GM10266 (cell line): Measurements from ENCODE around the gene CDK10.
A peak's percentile ranks its signal among the peaks of the same experiment; 100 is the strongest.

ENCODE experiments used
- DNase-seq: peaks from one replicate; pipeline ENCODE4 v3.0.0; 2012; ENCODE audit errors: extremely low spot score
- TF ChIP-seq, protein P1 (sequence below): IDR thresholded peaks from 2 replicates; pipeline ENCODE4 v1.5.1; 2012; ENCODE audit warnings: mild to moderate bottlenecking, low read depth; ENCODE audit not compliant: control insufficient read depth, insufficient read depth; ENCODE audit errors: missing control alignments

CDK10 gene

DNA sequence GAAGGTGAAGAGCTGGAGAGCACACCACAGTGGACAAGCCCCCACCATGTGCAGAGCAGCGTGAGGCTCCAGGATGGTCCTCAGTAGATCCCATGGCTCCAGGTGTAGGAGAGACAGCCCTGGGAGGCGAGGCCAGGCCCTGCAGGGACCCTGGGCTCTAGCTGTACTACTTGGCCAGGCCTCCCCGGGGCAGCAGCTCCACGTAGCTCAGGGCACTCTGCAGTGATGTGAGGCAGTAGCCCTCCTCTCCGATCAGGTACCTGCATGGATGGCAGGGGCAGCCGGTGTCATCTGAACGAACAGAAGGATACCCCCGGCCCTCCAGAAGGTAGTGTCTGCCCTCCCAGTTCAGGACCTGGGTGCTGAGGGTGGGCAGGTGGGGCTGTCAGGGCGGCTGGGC is 21.2 kb downstream of the CDK10 start:
- TF ChIP-seq, protein P1, sequence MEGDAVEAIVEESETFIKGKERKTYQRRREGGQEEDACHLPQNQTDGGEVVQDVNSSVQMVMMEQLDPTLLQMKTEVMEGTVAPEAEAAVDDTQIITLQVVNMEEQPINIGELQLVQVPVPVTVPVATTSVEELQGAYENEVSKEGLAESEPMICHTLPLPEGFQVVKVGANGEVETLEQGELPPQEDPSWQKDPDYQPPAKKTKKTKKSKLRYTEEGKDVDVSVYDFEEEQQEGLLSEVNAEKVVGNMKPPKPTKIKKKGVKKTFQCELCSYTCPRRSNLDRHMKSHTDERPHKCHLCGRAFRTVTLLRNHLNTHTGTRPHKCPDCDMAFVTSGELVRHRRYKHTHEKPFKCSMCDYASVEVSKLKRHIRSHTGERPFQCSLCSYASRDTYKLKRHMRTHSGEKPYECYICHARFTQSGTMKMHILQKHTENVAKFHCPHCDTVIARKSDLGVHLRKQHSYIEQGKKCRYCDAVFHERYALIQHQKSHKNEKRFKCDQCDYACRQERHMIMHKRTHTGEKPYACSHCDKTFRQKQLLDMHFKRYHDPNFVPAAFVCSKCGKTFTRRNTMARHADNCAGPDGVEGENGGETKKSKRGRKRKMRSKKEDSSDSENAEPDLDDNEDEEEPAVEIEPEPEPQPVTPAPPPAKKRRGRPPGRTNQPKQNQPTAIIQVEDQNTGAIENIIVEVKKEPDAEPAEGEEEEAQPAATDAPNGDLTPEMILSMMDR = no peak
- DNase-seq = no peak

DNA sequence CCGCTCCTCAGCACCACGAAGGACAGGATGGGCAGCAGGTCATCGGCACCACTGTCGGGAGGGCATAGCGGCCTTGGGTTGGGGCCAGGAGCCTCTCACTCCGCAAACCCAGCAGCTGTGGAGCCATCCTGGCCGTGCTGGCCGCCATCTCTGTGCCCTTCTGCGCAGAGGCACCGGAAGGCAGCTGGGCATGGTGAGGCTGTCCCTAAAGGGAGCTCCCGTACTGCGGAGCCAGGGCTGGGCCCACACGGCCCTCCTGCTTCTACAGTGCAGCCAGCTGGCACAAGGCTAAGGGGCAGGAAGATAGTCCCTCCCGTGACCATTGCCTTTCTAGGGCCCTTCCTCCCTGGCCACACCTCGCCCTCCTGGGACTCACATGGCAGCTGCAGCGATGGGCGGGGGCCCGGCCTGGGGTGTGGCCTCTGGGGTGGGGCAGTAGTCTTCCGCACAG is 22.0 kb downstream of the CDK10 start:
- no peak for DNase-seq
- TF ChIP-seq, protein P1 = no peak

DNA sequence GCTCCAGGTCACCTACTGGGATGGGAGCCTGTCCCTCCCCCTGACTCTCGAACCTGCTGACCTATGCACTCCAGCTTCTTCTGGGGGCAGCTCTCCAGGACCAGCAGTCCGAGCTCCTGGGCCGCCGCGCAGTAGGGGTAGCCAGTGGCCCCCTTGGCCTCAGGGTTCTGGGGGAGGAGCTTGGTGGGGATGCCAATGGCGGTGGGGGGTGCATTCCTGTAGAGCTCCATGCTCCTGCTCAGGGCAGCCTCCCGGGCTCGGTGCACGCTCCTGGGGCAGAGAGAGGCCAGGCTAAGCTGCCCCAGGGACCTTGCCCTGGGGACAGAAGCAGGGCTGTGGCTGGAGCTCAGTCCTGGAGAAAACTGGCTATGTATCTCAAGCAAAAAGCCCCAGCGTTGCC is 22.7 kb downstream of the CDK10 start:
- DNase-seq = no peak
- TF ChIP-seq, protein P1 = no peak

DNA sequence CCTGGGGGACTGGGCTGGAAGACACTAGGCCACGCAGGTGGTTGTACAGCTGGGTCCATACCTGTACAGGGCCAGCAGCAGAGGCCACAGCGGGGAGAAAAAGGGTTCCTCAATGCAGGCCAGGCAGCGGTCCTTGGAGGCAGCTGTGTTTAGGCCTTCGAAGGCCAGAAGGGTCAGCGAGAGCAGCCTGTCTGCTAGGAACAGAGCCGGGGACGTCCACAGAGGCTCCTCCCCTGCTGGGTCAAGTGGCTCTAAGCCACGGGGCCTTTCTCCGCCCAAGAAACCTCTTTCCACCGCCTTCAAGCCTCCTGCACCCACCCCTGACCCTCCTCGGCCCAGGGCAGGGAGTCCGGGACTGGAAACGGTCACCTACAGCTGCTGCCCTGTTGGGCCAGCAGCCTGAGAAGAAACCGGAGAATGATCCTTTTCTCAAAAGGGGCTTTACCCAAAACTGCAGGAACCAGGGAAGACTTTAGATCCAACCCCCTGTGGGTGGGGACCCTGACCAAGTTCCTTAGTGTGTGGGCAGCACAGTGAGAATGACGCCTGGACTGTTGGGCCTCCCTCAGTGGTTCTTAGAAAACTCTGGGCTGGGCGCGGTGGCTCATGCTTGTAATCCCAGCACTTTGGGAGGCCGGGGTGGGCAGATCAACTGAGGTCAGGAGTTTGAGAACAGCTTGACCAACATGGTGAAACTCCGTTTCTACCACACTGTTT is 23.4 kb downstream of the CDK10 start:
- TF ChIP-seq, protein P1 = no peak
- no peak for DNase-seq

DNA sequence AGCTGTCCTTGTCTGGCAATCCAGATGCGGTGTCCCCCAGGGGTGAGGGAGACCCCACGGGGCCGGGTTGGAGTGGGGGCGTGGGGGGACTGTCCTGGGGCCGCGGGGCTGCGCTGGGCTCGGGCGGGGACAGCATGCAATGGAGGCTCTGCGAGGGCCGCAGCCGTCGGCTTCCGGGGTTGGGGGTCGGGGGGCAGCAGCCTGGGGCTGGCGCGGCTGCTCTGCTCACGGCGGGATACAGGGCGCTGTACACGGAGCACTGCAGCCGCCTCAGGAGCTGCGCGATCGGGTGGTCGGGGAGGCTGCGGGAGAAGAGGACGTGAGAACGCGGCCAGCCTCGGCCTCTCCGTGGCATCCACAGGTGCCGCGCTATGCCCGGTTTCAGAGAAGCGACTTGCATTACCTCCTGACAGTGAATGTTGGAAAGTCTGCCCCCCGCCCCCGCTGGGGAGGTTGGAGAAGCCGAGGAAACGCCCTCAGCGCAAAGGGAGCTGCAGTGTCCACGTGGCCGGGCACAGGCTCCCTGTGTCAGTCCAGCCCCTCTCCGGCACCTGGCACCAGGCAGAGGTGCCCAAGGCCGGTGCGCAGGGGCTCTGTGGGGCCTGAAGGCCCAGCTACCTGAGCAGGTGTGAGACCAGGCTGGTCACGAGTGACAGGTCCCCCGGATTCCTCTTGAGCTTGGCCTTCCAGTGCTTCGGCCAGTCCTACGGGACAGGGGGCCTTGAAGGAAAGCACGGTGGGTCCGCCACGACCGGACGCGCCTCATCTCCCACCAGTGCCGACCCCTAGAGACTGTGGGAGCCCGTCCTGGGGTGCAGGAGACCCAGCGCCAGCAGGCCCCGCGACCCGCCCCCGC is 24.4 kb downstream of the CDK10 start:
- DNase-seq = no peak

DNA sequence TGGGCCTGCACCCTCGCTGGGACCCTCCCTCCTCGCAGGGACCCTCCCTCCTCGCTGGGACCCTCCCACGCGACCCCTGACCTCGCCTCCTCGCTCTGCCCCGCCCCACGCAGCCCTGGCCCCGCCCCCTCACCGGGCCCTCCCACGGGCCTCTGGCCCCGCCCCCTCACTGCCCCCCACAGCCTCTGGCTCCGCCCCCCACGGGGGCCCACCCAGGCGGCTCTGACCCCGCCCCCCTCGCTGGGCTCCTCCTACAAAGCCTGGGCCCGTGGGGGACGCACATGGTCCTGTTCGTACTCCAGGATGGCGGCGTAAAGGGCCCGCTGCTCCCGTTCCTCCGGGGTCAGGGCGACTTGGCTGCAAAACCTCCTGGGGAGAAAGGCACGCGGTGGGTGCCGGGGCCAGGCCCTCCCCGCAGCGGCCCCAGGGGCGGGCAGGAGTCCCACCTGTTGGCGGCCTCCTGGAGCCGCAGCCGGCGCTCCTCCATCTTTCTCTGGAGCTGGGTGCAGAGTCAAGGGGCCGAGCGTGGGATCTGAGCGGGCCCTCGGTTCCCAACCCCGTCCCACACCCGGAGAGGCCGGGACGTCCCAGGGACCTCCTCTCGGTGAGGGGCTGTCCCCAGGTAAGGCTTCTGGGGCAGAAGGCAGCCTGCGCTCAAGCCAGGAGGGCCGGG is 25.2 kb downstream of the CDK10 start:
- DNase-seq = peak; percentile 99

More for the DNA sequence above, 24.4 kb downstream of the CDK10 start:
- TF ChIP-seq, protein P1 = no peak

More for the DNA sequence above, 25.2 kb downstream of the CDK10 start:
- TF ChIP-seq, protein P1 = no peak
